Neural crest cell (in vitro differentiated cells): Measurements from ENCODE around the gene PEX16. TPM values are rescaled to one million over a fixed set of nuclear protein-coding genes. Genes with fewer than 3 reads are reported as not detected.
A peak's percentile ranks its signal among the peaks of the same experiment; 100 is the strongest.

Experiments used
- DNase-seq: peaks from one replicate; pipeline ENCODE4 v3.0.0; 2021; ENCODE audit warnings: low read depth, mixed read lengths, low spot score
- H3K27ac Mint-ChIP-seq: one replicate; pipeline ENCODE4 v1.8.0; 2021; ENCODE audit warnings: mild to moderate bottlenecking, mixed read lengths; ENCODE audit not compliant: unreplicated experiment
- H3K27me3 Mint-ChIP-seq: 2 replicates; pipeline ENCODE4 v1.8.0; 2021; ENCODE audit warnings: low read depth, mild to moderate bottlenecking, mixed read lengths
- H3K36me3 Mint-ChIP-seq: 2 replicates; pipeline ENCODE4 v1.8.0; 2021; ENCODE audit warnings: low read depth, mild to moderate bottlenecking, mixed read lengths
- H3K4me1 Mint-ChIP-seq: 2 replicates; pipeline ENCODE4 v1.8.0; 2021; ENCODE audit warnings: mixed read lengths
- H3K4me3 Mint-ChIP-seq: one replicate; pipeline ENCODE4 v1.8.0; 2021; ENCODE audit warnings: mild to moderate bottlenecking, mixed read lengths
- H3K9me3 Mint-ChIP-seq: 2 replicates; pipeline ENCODE4 v1.8.0; 2021; ENCODE audit warnings: mixed read lengths
- long read RNA-seq: library from polyadenylated mRNA; unstranded; transcript quantifications from one replicate; pipeline ENCODE4 v2.0.0, GENCODE V29; 2020
- total RNA-seq: library from RNA; stranded (reverse); gene quantifications from 2 replicates; pipeline ENCODE4 v1.2.1, GENCODE V29; 2021
- TF ChIP-seq, protein P1 (sequence below): fragments of 200-600 bp; sonication (generic); conservative IDR thresholded peaks from 2 replicates; pipeline ENCODE4 v1.5.0; 2021; ENCODE audit warnings: antibody characterized with exemption, mild to moderate bottlenecking

PEX16 gene
- total RNA-seq, result 27.6 and 29.6 TPM in 2 replicates
- long read RNA-seq, partial matches to known transcripts, result 0 of 5 reads
- long read RNA-seq, other reads (novel, unspliced or antisense), result 0 of 5 reads

GRCh38 chr11:45917623-45918330 lies at the start of gene PEX16:
Gene PEX16, minus strand, starts transcription at chr11:45917877. Its CDS starts 66 bp downstream, at chr11:45917811.
- Mint-ChIP-seq H3K4me1 (peaks cover 24% of the 10 kb centered on the region), H3K9me3 (no peaks in the 10 kb centered on the region)
- TF ChIP-seq, protein P1, sequence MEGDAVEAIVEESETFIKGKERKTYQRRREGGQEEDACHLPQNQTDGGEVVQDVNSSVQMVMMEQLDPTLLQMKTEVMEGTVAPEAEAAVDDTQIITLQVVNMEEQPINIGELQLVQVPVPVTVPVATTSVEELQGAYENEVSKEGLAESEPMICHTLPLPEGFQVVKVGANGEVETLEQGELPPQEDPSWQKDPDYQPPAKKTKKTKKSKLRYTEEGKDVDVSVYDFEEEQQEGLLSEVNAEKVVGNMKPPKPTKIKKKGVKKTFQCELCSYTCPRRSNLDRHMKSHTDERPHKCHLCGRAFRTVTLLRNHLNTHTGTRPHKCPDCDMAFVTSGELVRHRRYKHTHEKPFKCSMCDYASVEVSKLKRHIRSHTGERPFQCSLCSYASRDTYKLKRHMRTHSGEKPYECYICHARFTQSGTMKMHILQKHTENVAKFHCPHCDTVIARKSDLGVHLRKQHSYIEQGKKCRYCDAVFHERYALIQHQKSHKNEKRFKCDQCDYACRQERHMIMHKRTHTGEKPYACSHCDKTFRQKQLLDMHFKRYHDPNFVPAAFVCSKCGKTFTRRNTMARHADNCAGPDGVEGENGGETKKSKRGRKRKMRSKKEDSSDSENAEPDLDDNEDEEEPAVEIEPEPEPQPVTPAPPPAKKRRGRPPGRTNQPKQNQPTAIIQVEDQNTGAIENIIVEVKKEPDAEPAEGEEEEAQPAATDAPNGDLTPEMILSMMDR, result no peak

DNA sequence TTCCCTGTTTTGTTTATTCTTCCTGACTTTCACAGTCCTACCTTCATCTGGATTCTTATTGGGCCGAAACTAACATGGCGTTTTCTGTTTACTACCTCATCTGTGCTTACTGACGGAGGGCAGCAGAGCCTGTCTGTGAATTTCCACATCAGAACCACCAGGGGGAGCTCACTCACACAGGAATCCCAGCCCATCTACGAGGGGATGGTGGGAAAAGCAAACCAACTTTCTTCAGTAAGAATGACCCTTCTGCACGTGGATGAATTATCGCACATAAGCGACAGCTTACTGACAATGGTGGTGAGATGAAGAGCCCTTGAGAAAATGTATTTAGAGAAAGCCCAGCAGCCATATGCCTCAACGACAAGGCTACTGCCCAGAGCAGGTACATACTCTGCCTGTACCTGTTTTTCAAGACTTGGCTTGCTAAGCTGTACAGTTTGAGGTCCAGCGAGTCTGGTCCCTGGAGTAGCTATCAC lies 47.3 kb upstream of the PEX16 start:
- no peak overlapping the region for H3K4me3 Mint-ChIP-seq
- no peak overlapping the region for H3K27ac Mint-ChIP-seq
- TF ChIP-seq, protein P1, result peak; percentile 96
- no peaks in the 10 kb centered on the region for H3K9me3 Mint-ChIP-seq
- H3K27me3 Mint-ChIP-seq, result no peaks in the 10 kb centered on the region
- H3K36me3 Mint-ChIP-seq, result peaks cover 4% of the 10 kb centered on the region
- peak; percentile 59 for DNase-seq
- H3K4me1 Mint-ChIP-seq, result no peaks in the 10 kb centered on the region

More at GRCh38 chr11:45917623-45918330, at the start of gene PEX16:
- Mint-ChIP-seq H3K27me3 (peaks cover 29% of the 10 kb centered on the region), H3K27ac (peak within 1 kb of the TSS; percentile 96), H3K36me3 (no peaks in the 10 kb centered on the region), H3K4me3 (peak within 1 kb of the TSS; percentile 96)
- DNase-seq, result peak; percentile 83

GRCh38 chr11:45961751-45962240 lies 44.1 kb upstream of the PEX16 start:
- H3K27ac Mint-ChIP-seq, result no peak overlapping the region
- H3K27me3 Mint-ChIP-seq, result no peaks in the 10 kb centered on the region
- no peak for DNase-seq
- H3K9me3 Mint-ChIP-seq, result peaks cover 3% of the 10 kb centered on the region
- no peak overlapping the region for H3K4me3 Mint-ChIP-seq
- H3K4me1 Mint-ChIP-seq, result peaks cover 4% of the 10 kb centered on the region
- H3K36me3 Mint-ChIP-seq, result peaks cover 23% of the 10 kb centered on the region
- TF ChIP-seq, protein P1, result no peak

DNA sequence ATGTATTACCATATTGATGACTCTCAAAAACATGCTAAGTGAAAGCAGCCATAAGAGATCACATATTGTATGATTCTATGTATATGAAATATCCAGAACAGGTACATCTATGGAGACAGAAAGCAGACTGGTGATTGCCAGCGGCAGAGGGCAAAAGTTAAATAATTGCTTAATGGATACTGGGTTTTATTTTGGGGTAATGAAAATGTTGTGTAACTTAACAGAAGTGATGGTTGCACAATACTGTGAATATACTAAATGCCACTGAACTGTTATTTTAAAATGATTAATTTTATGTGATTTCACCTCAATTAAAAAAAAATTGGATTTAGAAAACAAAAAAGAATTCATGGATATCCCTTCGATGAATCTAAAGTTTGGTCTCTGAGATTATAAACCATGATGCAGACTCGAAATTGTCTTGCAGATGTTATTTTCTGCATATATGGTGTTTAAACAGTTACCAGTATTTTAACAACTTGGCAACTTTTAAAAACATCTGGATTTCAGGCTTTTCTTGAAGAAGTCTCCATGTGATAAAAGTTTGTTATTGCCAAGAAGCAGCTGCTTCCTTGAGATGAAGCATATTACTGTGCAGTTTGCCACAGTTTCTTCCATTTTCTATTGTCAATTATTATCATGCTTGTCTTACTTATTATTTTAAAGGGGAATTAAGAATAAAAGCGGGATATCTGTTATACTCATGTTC lies 42.9 kb upstream of the PEX16 start:
- peaks cover 28% of the 10 kb centered on the region for H3K36me3 Mint-ChIP-seq
- TF ChIP-seq, protein P1, result no peak
- no peaks in the 10 kb centered on the region for H3K27me3 Mint-ChIP-seq
- H3K27ac Mint-ChIP-seq, result no peak overlapping the region
- DNase-seq, result no peak
- no peak overlapping the region for H3K4me3 Mint-ChIP-seq
- H3K4me1 Mint-ChIP-seq, result peaks cover 8% of the 10 kb centered on the region
- peaks cover 3% of the 10 kb centered on the region for H3K9me3 Mint-ChIP-seq

DNA sequence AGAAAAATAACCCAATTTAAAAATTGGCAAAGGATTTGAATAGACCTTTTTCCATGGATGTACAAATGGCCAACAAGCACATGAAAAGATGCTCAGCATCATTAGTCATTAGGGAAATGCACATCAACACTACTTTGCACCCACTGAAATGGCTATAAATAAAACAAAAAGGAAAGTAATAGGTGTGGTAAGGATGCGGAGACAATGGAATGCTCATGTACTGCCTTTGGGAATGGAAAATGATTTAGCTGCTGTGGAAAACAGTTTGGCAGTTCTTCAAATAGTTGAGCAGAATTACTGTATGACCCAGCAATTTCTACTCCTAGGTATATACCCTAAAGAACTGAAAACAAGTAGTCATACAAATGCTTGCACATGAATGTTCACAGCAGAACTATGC lies 42.2 kb upstream of the PEX16 start:
- Mint-ChIP-seq H3K9me3 (peaks cover 3% of the 10 kb centered on the region), H3K27me3 (no peaks in the 10 kb centered on the region), H3K27ac (no peak overlapping the region), H3K4me1 (peaks cover 8% of the 10 kb centered on the region), H3K36me3 (peaks cover 33% of the 10 kb centered on the region), H3K4me3 (no peak overlapping the region)
- DNase-seq, result no peak
- TF ChIP-seq, protein P1, result no peak
